BE2C (cell line): ENCODE data around the gene HRK.

ENCODE experiments used
- DNase-seq: peaks from one replicate; pipeline ENCODE4 v3.0.0-alpha.2; 2020
- H3K27me3 ChIP-seq: fragments of 250-450 bp; sonication (Bioruptor Pico); 2 replicates; pipeline ENCODE4 v1.5.1; 2020; ENCODE audit warnings: mild to moderate bottlenecking
- H3K36me3 ChIP-seq: fragments of 250-450 bp; sonication (Bioruptor Pico); 2 replicates; pipeline ENCODE4 v1.5.1; 2020; ENCODE audit warnings: mild to moderate bottlenecking
- H3K4me1 ChIP-seq: fragments of 250-450 bp; sonication (Bioruptor Pico); 2 replicates; pipeline ENCODE4 v1.5.1; 2020
- H3K4me3 ChIP-seq: 2 replicates; pipeline ENCODE4 v1.5.1; 2011; ENCODE audit warnings: low read depth, low read length
- H3K9me3 ChIP-seq: fragments of 250-450 bp; sonication (Bioruptor Pico); 2 replicates; pipeline ENCODE4 v1.5.1; 2020
- TF ChIP-seq, protein P1 (sequence below): IDR thresholded peaks from 2 replicates; pipeline ENCODE4 v1.5.1; 2012; ENCODE audit warnings: mild to moderate bottlenecking, low read depth, low read length

HRK gene

DNA sequence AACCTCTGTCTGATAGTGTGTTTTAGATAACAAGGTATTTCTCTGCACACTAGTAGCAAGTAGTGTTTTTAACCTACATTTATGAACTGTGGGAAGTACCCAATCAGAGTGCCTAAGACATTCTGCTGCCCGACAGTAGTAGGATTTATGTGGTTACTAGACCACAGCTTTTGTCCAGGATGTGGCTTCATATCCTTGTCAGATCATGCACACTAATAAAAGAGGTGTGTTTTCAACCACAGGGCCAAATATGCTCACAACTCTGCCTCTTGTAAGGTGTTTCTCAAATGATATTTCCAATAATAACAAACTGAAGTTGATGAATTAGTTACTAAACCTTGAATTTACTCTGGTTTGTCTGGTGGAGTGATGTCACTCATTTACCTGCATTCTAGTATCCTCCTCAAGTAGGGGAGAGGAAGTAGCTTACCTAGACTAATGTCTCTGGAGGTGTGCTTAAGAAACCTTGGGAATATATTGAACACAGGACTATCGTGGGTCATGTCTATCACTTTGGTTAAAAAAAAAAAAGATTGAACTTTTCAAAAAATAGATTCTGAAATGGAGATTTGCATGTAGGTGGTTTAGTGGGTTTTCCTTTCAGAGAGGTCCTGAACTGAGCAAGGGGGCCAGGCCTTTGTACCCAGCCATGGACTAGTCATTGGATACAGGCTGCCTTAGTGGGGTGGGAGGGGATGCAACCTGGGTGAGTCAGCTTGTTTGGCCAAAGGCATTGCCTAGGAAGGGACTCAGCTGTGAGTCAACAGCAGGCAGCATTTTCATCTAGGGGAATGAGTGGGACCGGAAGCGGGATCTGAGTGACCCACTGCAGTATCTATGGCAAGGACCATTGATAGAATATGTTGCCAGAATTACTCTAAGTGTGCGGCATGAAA, 43.6 kb upstream of the HRK start:
- H3K4me3 ChIP-seq, result no peak overlapping the region
- H3K36me3 ChIP-seq, result peaks cover 45% of the 10 kb centered on the region
- no peaks in the 10 kb centered on the region; the same call in 1 of the 2 replicates for H3K9me3 ChIP-seq
- no peaks in the 10 kb centered on the region for H3K27me3 ChIP-seq
- no peak for DNase-seq
- TF ChIP-seq, protein P1, sequence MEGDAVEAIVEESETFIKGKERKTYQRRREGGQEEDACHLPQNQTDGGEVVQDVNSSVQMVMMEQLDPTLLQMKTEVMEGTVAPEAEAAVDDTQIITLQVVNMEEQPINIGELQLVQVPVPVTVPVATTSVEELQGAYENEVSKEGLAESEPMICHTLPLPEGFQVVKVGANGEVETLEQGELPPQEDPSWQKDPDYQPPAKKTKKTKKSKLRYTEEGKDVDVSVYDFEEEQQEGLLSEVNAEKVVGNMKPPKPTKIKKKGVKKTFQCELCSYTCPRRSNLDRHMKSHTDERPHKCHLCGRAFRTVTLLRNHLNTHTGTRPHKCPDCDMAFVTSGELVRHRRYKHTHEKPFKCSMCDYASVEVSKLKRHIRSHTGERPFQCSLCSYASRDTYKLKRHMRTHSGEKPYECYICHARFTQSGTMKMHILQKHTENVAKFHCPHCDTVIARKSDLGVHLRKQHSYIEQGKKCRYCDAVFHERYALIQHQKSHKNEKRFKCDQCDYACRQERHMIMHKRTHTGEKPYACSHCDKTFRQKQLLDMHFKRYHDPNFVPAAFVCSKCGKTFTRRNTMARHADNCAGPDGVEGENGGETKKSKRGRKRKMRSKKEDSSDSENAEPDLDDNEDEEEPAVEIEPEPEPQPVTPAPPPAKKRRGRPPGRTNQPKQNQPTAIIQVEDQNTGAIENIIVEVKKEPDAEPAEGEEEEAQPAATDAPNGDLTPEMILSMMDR, result no peak
- H3K4me1 ChIP-seq, result no peaks in the 10 kb centered on the region; the same call in 1 of the 2 replicates

DNA sequence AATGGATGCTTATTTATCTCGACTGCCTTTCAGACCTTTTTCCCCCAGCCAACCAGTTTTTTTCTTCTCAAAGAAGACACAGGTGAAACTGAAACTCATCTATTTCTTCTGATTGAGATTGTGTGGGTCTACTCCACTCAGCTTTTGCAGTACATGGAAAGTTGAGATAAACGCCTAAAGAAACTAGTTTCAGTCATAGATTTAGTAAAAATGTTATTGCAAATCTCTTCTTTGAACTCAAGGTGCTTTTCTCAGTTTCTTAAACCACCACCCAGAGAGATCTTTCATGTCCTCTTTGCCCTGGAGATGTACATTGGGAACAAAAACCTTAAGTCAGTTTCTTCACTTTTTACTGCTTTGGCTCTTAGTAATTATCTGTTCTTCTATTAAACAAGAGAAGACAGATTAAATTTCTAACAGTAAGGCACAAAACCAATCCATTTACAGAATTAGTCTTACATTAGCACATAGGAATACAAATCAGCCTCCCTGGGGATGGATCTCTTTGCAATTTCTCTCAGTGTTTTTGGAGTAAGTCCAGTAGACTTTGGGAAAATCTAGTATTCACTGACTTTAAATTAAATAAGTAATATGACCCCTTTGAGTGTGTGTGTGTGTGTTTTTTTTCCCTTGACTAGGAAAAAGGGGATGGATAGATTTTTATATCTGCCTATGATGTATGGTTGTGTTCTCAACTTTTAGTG, 41.1 kb upstream of the HRK start:
- TF ChIP-seq, protein P1, result no peak
- Histone ChIP-seq H3K36me3 (peaks cover 33% of the 10 kb centered on the region), H3K4me1 (peaks cover 8% of the 10 kb centered on the region), H3K27me3 (no peaks in the 10 kb centered on the region), H3K9me3 (no peaks in the 10 kb centered on the region; the same call in 1 of the 2 replicates), H3K4me3 (no peak overlapping the region)
- no peak for DNase-seq

DNA sequence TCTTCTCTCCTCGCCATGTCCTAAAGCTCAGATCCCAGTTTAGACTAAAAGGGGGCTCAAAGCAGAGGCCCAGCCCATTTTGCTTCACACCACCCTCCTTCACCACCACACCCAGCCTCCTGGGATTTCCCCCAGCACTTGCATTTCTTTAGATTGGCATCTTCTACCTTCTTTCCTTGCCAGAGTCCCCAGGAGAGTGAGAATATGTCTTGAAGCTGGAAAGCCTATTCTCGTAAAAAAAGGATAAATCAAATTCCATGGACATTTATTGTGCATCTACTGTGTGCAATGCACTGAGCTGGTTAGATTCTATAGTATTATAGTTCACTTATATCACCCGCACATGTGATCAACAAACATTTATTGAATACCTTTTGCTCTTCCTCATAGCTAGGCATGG, 39.7 kb upstream of the HRK start:
- H3K9me3 ChIP-seq, result no peaks in the 10 kb centered on the region; the same call in 1 of the 2 replicates
- H3K27me3 ChIP-seq, result no peaks in the 10 kb centered on the region
- peaks cover 11% of the 10 kb centered on the region for H3K4me1 ChIP-seq
- TF ChIP-seq, protein P1, result no peak
- no peak for DNase-seq
- peaks cover 29% of the 10 kb centered on the region for H3K36me3 ChIP-seq
- no peak overlapping the region for H3K4me3 ChIP-seq

DNA sequence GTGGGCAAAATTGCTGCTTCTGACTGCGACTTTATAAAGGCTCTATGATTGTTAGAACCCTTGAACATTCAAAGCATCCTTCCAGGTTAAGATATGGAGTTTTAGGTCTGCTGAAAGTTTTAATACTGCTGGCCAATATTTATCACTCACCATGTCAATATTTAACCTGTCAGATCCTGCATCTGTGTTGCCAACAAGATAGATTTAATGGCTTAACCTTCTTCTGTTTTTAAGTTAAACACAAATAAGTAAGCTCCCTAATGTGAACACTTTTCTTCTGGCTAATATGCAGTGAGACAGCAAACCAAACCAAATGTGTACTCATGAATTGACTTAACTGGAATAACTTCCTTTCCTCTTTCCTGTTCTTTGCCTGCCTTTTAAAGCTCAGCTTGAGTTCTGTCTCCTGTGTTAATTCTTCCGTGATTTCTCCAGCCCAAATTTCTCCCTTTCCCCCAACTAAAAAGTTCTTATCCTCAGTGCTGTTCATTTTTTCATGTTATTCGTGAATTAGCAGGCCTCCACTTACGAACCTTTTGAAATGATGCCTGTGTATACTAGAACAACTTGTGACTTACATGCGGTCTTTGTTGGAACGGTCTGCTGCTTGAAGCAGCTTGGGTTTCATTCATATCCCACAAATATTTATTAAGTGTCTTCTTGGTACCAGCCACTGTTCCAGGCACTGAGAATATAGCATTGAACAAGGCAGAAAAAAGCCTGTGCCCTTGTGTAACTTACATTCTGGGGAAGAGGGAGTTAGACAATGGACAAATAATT, 38.7 kb upstream of the HRK start:
- TF ChIP-seq, protein P1, result no peak
- Histone ChIP-seq H3K4me1 (peaks cover 11% of the 10 kb centered on the region), H3K27me3 (no peaks in the 10 kb centered on the region), H3K9me3 (no peaks in the 10 kb centered on the region; the same call in 1 of the 2 replicates), H3K4me3 (no peak overlapping the region), H3K36me3 (peaks cover 28% of the 10 kb centered on the region)
- no peak for DNase-seq

DNA sequence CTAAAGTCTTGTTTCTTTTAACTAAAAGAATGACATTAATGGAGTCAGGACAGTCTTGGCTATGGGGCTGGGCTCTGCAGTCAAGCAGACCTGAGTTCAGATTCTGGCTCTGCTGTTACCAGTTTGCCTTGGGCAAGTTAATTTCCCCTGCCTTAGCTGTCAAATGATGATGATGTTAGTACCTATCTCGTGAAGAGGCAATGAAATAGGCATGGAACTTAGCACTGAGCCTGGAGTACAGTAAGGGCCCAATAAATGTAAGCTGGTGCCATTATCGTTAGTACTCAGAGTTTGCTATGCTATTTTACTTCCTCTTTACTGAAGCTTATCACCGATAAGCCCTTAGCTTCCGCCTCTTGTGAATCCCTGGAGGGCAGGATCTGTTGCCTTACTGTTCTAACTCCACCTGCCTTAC, 38.0 kb upstream of the HRK start:
- Histone ChIP-seq H3K9me3 (no peaks in the 10 kb centered on the region), H3K27me3 (no peaks in the 10 kb centered on the region), H3K4me3 (no peak overlapping the region), H3K4me1 (peaks cover 11% of the 10 kb centered on the region), H3K36me3 (peaks cover 23% of the 10 kb centered on the region)
- TF ChIP-seq, protein P1, result no peak
- DNase-seq, result peak; percentile 49
